GM12878 (cell line): ENCODE measurements around the gene REV3L. TPM values are rescaled to one million over a fixed set of nuclear protein-coding genes. Genes with fewer than 3 reads are reported as not detected.

Experiments
- ATAC-seq: fragments of 200-7000 bp; cut with Tn5 transposase; 3 replicates; pipeline ENCODE4 v1.9.1; 2020; ENCODE audit warnings: mild to moderate bottlenecking, moderate library complexity
- BruUV-seq: library from RNA; stranded (reverse); fragments of 400-500 nt; replicated peaks from 2 replicates; lab custom pipeline; 2021; lab: Mats Ljungman, UMichigan
- CTCF ChIA-PET: fragments of 300-600 bp; sonication (Branson Sonifier 250); formaldehyde crosslinking; extraction: SDS; loops from one replicate; lab custom pipeline; 2021; ENCODE audit warnings: inconsistent platforms; lab: Yijun Ruan, JAX
- POLR2A ChIA-PET: fragments of 350-600 bp; formaldehyde crosslinking; extraction: SDS; loops from one replicate; lab custom pipeline; 2021; ENCODE audit warnings: inconsistent platforms; lab: Charles Lee
- RAD21 ChIA-PET: fragments of 300-600 bp; sonication (Branson Sonifier 250); formaldehyde crosslinking; loops from one replicate; lab custom pipeline; 2023; ENCODE audit warnings: antibody characterized with exemption; ENCODE audit not compliant: unreplicated experiment; lab: Charles Lee
- SMC1A ChIA-PET: fragments of 300-600 bp; sonication (Branson Sonifier 250); formaldehyde crosslinking; loops from one replicate; lab custom pipeline; 2023; ENCODE audit not compliant: unreplicated experiment, uncharacterized antibody; lab: Charles Lee
- DNase-seq: peaks from one replicate; pipeline ENCODE4 v3.0.0-alpha.2; 2011; ENCODE audit warnings: low read depth, low spot score
- FAIRE-seq: peaks from 3 replicates; lab custom pipeline; 2011; peaks lifted over from hg19 to GRCh38; lab: Jason Lieb, UNC
- H2AFZ ChIP-seq: 2 replicates; pipeline ENCODE4 v1.6.0; 2011; ENCODE audit warnings: low read depth, low read length, control low read depth; ENCODE audit not compliant: control insufficient read depth
- H3K27ac ChIP-seq: 2 replicates; pipeline ENCODE4 v1.5.1; 2011; ENCODE audit warnings: control low read depth; ENCODE audit not compliant: control insufficient read depth, insufficient read depth
- H3K27me3 ChIP-seq, 2 experiments: replicated peaks in 1 of 2; 2 replicates each; pipeline versions ENCODE4 v1.6.0 to v1.6.1; 2011; ENCODE audit warnings: low read length in 1 of 2; ENCODE audit not compliant: control insufficient read depth in 2 of 2, insufficient read depth in 2 of 2
- H3K36me3 ChIP-seq, 2 experiments: 2 replicates each; pipeline ENCODE4 v1.5.1; 2011; ENCODE audit warnings: low read length in 1 of 2; ENCODE audit not compliant: control insufficient read depth in 2 of 2, insufficient read depth in 2 of 2
- H3K4me1 ChIP-seq: 2 replicates; pipeline ENCODE4 v1.6.1; 2011; ENCODE audit warnings: mild to moderate bottlenecking, low read length, moderate library complexity, mixed read lengths; ENCODE audit not compliant: control insufficient read depth, insufficient read depth
- H3K4me2 ChIP-seq: 2 replicates; pipeline ENCODE4 v1.6.0; 2011; ENCODE audit warnings: control low read depth; ENCODE audit not compliant: control insufficient read depth, insufficient read depth
- H3K4me3 ChIP-seq: fragments of 200-600 bp; sonication (generic); 2 replicates; pipeline ENCODE4 v1.5.1; 2016
- H3K79me2 ChIP-seq: 2 replicates; pipeline ENCODE4 v1.6.0; 2011; ENCODE audit warnings: low read length; ENCODE audit not compliant: control insufficient read depth, insufficient read depth
- H3K9ac ChIP-seq: 2 replicates; pipeline ENCODE4 v1.8.0; 2011; ENCODE audit warnings: low read length, control low read depth, mixed read lengths; ENCODE audit not compliant: control insufficient read depth, insufficient read depth
- H3K9me3 ChIP-seq: replicated peaks from 3 replicates; pipeline ENCODE4 v1.5.1; 2011; ENCODE audit warnings: mild to moderate bottlenecking, low read length; ENCODE audit not compliant: control insufficient read depth, insufficient read depth
- H4K20me1 ChIP-seq: 2 replicates; pipeline ENCODE4 v1.6.0; 2011; ENCODE audit not compliant: control insufficient read depth, insufficient read depth
- CHD4 ChIP-seq: fragments of 200-600 bp; sonication (generic); IDR thresholded peaks from 2 replicates; pipeline ENCODE4 v1.6.1; 2016; ENCODE audit warnings: mild to moderate bottlenecking
- EZH2 ChIP-seq: IDR thresholded peaks from 2 replicates; pipeline ENCODE4 v1.6.1; 2012; ENCODE audit warnings: low read depth, mild to moderate bottlenecking, control low read depth, inconsistent platforms, low read length, borderline replicate concordance; ENCODE audit not compliant: control insufficient read depth
- MEF2A ChIP-seq: IDR thresholded peaks from 2 replicates; pipeline ENCODE4 v1.6.1; 2011; ENCODE audit warnings: low read depth, mild to moderate bottlenecking, low read length, moderate library complexity; ENCODE audit not compliant: insufficient read depth
- MXI1 ChIP-seq: fragments of 150-350 bp; IDR thresholded peaks from 2 replicates; pipeline ENCODE4 v1.6.1; 2011; ENCODE audit warnings: low read depth, mild to moderate bottlenecking, inconsistent platforms, low read length, improper control_type of control experiment
- MYC ChIP-seq: IDR thresholded peaks from 2 replicates; pipeline ENCODE4 v1.6.1; 2011; ENCODE audit warnings: mild to moderate bottlenecking, low read length, moderate library complexity, inconsistent platforms; ENCODE audit not compliant: insufficient read depth, insufficient replicate concordance, insufficient read length, severe bottlenecking
- NFYA ChIP-seq: IDR thresholded peaks from 2 replicates; pipeline ENCODE4 v1.6.1; 2011; ENCODE audit warnings: low read depth, mild to moderate bottlenecking, low read length, improper control_type of control experiment, borderline replicate concordance
- NR2C2 ChIP-seq: IDR thresholded peaks from 2 replicates; pipeline ENCODE4 v1.6.1; 2011; ENCODE audit warnings: borderline replicate concordance, low read depth; ENCODE audit not compliant: control insufficient read depth, insufficient read length
- RAD51 ChIP-seq: fragments of 450-650 bp; IDR thresholded peaks from 2 replicates; pipeline ENCODE4 v1.6.1; 2016; ENCODE audit warnings: moderate library complexity, mild to moderate bottlenecking, inconsistent platforms
- WGBS: methylation state at CpG from one replicate; pipeline ENCODE4 v1.1.6; 2016; ENCODE audit warnings: low lambda C conversion rate; ENCODE audit not compliant: insufficient replicate concordance, insufficient coverage; ENCODE audit errors: missing lambda C conversion rate; 5-methylcytosine and 5-hydroxymethylcytosine counted together
- in situ Hi-C: fragments of 300-500 bp; cut with MboI; formaldehyde crosslinking; loops from 9 replicates; pipeline ENCODE4 v1.14.3; 2018; ENCODE audit warnings: mixed read lengths
- intact Hi-C: fragments of 100-400 bp; cut with micrococcal nuclease; formaldehyde crosslinking; loops from one replicate; pipeline ENCODE4 v1.14.2; 2022; ENCODE audit not compliant: unreplicated experiment
- polyA plus RNA-seq, 11 experiments: library from polyadenylated mRNA; depleted of rRNA in 4 of 11; unstranded in 6 of 11; stranded (reverse) in 5 of 11; fragments of >200 nt; fragmentation: Nextera tagmentation in 4 of 11; fragmentation: Illumina TruSeq in 1 of 11; extraction: Ambion mirVana in 4 of 11; extraction: Trizol in 1 of 11; gene quantifications; 1 replicate in 1 of 11; 2 replicates in 10 of 11; pipeline versions ENCODE4 v1.2.1 to v1.2.3, GENCODE V29; 2011 to 2016; ENCODE audit warnings: inconsistent platforms in 2 of 11, missing spikeins in 2 of 11, low read depth in 1 of 11
- total RNA-seq, 4 experiments: library from RNA; depleted of rRNA in 3 of 4; stranded (reverse); fragments of >200 nt in 3 of 4; fragmentation: Illumina TruSeq in 1 of 4; extraction: Trizol in 1 of 4; gene quantifications; 2 replicates each; pipeline versions ENCODE4 v1.2.1 to v1.2.3, GENCODE V29; 2013 to 2021
- TF ChIP-seq, protein P1 (sequence below): IDR thresholded peaks from 2 replicates; pipeline ENCODE4 v1.6.1; 2012; ENCODE audit warnings: low read depth, low read length, improper control_type of control experiment
- TF ChIP-seq, protein P2 (sequence below): fragments of 450-650 bp; formaldehyde crosslinking; IDR thresholded peaks from 2 replicates; pipeline ENCODE4 v1.4.0; 2020; ENCODE audit warnings: mild to moderate bottlenecking, moderate library complexity
- TF ChIP-seq, protein P3 (sequence below): fragments of 450-650 bp; IDR thresholded peaks from 2 replicates; pipeline ENCODE4 v1.6.1; 2018; ENCODE audit warnings: borderline replicate concordance, mild to moderate bottlenecking; ENCODE audit not compliant: partially characterized antibody

The REV3L gene
- total and polyA plus RNA-seq, 10 of the 15 experiments (the other 5 are each of a cell fraction or from before 2014, with no cell fraction given) = 7.6 to 33.6 (median 21.5) TPM

DNA sequence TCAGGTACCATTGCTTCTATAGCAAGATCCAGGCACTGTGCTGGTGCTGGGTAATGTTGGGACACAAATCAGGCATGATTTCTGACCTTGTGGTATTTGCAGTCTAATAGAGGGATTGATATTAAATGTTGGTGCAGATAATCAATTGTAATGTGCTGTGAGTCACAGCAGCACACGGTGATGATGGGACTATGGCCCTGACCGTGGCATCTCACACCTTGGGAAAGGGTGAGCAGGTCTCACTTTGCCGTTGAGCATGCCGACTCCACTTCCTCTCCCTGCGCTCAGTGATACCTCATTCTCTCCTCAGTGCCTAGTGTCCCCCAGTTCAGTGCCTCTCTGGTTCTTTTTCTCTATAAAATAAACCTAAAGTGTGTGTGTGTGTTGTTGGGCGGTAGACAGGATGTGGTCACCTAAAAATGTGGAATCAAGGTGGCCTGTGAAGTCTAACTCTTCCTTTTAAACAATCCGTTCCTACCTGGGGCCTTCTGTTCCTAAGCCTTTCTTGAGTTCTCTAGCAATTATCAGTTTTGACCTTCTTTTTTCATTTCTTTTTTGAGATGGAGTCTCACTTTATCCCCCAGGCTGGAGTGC lies 188.5 kb downstream of the REV3L start (continued):
- TF ChIP-seq CHD4 = no peak

DNA sequence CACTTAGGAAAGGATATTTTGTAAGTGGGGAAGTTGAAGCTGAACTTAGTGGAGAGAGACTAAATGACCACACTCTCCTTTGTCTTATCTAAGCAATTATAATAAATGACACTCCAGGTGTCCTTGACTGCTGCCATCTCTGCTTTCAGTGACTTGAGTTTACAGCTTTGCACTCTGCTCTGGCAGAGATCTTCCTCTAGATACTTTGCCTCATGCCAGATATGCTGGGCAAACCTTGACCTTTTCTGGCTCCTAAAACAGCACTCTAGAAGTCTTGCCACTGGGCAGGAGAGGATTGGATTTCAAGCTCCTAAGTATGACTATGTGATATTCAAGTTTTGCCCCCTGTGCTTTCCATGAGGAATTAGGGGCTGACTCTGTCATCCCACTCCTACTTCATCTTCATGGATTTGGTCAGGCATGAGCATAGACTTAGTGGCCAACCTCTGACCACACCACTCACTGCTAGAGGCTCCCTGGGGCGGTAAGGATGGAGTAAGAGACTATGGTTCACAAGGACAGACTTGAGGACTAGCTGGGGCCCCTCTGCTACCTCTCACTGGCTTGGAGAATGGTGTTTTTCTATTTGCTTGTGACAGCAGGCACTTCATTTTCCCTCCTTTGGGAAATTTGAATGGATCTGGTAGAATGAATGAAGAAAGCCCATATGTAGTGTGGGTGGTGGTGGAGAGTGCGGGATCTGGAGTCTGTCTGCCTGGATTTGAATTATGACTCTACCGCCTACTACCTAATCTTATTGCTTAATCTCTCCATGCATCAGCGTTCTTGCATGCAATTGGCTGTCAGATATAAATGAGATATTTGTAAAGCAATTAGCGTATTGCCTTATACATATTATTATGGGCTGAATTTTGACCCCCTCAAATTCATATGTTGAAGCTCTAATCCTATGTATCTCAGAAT lies 191.4 kb downstream of the REV3L start:
- H2AFZ ChIP-seq = no peak overlapping the region
- H3K4me3 ChIP-seq = no peak overlapping the region
- FAIRE-seq = no peak
- H3K9ac ChIP-seq = no peak overlapping the region
- ChIA-PET SMC1A (interaction anchor here (0.8 to 2.0 kb wide), 8 partner anchors 9 to 194 kb away, joined by 3 to 5 read pairs (median 4); no protein-coding TSS in a partner anchor), RAD21 (interaction anchor here (1.1 to 2.1 kb wide), 5 partner anchors 11 to 187 kb away, joined by 3 to 12 read pairs (median 3); a partner anchor contains a TSS), POLR2A (interaction anchor here (1.4 to 1.6 kb wide), 2 partner anchors 43 to 187 kb away, joined by 4 read pairs; no protein-coding TSS in a partner anchor), CTCF (interaction anchor here (1.0 to 1.8 kb wide), 2 partner anchors 33 to 187 kb away, joined by 3 to 9 read pairs; a partner anchor contains a TSS)
- H3K27ac ChIP-seq = peak overlapping the region; percentile 27; the same call in 1 of the 2 replicates
- H3K9me3 ChIP-seq = no peaks in the 10 kb centered on the region
- H3K4me2 ChIP-seq = no peak overlapping the region
- no peaks in the 10 kb centered on the region for H3K79me2 ChIP-seq
- in situ Hi-C loops (no loop called here), intact Hi-C loops (no loop called here)
- peak; percentile 29 for ATAC-seq
- DNase-seq = no peak
- H3K27me3 ChIP-seq = no peaks in the 10 kb centered on the region
- 82% methylated on average over 5 of the region's 5 CpGs for WGBS
- no peaks in the 10 kb centered on the region for H4K20me1 ChIP-seq
- no peaks in the 10 kb centered on the region for H3K36me3 ChIP-seq
- peaks cover 14% of the 10 kb centered on the region for H3K4me1 ChIP-seq
- no TSS peak for BruUV-seq
- TF ChIP-seq MYC (no peak), EZH2 (no peak), NR2C2 (no peak), MXI1 (no peak), RAD51 (no peak), MEF2A (no peak), NFYA (no peak)
- TF ChIP-seq, protein P1, sequence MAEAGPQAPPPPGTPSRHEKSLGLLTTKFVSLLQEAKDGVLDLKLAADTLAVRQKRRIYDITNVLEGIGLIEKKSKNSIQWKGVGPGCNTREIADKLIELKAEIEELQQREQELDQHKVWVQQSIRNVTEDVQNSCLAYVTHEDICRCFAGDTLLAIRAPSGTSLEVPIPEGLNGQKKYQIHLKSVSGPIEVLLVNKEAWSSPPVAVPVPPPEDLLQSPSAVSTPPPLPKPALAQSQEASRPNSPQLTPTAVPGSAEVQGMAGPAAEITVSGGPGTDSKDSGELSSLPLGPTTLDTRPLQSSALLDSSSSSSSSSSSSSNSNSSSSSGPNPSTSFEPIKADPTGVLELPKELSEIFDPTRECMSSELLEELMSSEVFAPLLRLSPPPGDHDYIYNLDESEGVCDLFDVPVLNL = no peak
- TF ChIP-seq, protein P2, sequence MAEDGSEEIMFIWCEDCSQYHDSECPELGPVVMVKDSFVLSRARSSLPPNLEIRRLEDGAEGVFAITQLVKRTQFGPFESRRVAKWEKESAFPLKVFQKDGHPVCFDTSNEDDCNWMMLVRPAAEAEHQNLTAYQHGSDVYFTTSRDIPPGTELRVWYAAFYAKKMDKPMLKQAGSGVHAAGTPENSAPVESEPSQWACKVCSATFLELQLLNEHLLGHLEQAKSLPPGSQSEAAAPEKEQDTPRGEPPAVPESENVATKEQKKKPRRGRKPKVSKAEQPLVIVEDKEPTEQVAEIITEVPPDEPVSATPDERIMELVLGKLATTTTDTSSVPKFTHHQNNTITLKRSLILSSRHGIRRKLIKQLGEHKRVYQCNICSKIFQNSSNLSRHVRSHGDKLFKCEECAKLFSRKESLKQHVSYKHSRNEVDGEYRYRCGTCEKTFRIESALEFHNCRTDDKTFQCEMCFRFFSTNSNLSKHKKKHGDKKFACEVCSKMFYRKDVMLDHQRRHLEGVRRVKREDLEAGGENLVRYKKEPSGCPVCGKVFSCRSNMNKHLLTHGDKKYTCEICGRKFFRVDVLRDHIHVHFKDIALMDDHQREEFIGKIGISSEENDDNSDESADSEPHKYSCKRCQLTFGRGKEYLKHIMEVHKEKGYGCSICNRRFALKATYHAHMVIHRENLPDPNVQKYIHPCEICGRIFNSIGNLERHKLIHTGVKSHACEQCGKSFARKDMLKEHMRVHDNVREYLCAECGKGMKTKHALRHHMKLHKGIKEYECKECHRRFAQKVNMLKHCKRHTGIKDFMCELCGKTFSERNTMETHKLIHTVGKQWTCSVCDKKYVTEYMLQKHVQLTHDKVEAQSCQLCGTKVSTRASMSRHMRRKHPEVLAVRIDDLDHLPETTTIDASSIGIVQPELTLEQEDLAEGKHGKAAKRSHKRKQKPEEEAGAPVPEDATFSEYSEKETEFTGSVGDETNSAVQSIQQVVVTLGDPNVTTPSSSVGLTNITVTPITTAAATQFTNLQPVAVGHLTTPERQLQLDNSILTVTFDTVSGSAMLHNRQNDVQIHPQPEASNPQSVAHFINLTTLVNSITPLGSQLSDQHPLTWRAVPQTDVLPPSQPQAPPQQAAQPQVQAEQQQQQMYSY (CRISPR knock-in tag) = no peak
- TF ChIP-seq, protein P3, sequence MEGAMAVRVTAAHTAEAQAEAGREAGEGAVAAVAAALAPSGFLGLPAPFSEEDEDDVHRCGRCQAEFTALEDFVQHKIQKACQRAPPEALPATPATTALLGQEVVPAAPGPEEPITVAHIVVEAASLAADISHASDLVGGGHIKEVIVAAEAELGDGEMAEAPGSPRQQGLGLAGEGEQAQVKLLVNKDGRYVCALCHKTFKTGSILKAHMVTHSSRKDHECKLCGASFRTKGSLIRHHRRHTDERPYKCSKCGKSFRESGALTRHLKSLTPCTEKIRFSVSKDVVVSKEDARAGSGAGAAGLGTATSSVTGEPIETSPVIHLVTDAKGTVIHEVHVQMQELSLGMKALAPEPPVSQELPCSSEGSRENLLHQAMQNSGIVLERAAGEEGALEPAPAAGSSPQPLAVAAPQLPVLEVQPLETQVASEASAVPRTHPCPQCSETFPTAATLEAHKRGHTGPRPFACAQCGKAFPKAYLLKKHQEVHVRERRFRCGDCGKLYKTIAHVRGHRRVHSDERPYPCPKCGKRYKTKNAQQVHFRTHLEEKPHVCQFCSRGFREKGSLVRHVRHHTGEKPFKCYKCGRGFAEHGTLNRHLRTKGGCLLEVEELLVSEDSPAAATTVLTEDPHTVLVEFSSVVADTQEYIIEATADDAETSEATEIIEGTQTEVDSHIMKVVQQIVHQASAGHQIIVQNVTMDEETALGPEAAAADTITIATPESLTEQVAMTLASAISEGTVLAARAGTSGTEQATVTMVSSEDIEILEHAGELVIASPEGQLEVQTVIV = no peak
